Measurements from ENCODE around the gene RHOF. TPM values are rescaled to one million over a fixed set of nuclear protein-coding genes. Genes with fewer than 3 reads are reported as not detected.
A peak's percentile ranks its signal among the peaks of the same experiment; 100 is the strongest.

RHOF gene
- total and polyA plus RNA-seq, 5 donors from 2014 or later: 80.4 to 149 (median 96.4) TPM

- Mint-ChIP-seq H3K4me3 (no peak overlapping the region), H3K4me1 (peaks cover 0 to 36% (median 12%) of the 10 kb centered on the region in 4 donors), H3K36me3 (peaks cover 10% of the 10 kb centered on the region), H3K27ac (peak overlapping the region in 2 of 3 donors; percentile 71 to 82), H3K9me3 (no peaks in the 10 kb centered on the region), H3K27me3 (no peaks in the 10 kb centered on the region)
- H3K9me3 ChIP-seq (ENCODE audit: control insufficient read depth in 2 of 2, low read length in 2 of 2): no peaks in the 10 kb centered on the region
- ATAC-seq (ENCODE audit: low read depth in 2 of 2): peak; percentile 73 to 79
- peaks cover 31% of the 10 kb centered on the region for H3K36me3 ChIP-seq (ENCODE audit: control insufficient read depth, insufficient read depth, low read length)
- DNase-seq: peak; percentile 80 to 86 (median 85)
- H3K4me3 ChIP-seq (ENCODE audit: low read depth, low read length): no peak overlapping the region
- H3K27ac ChIP-seq (ENCODE audit: insufficient read depth, low read length, poor library complexity, severe bottlenecking): peak overlapping the region; percentile 66
- no peaks in the 10 kb centered on the region for H3K27me3 ChIP-seq (ENCODE audit: control insufficient read depth, insufficient read depth, low read length)
- peaks cover 28% of the 10 kb centered on the region for H3K4me1 ChIP-seq (ENCODE audit: control insufficient read depth, insufficient read depth, low read length, poor library complexity, severe bottlenecking)
Observed at GRCh38 chr12:121776190-121777098, 17.0 kb downstream of the RHOF start.

GRCh38 chr12:121775501-121775900, 18.0 kb downstream of the RHOF start:
- peak overlapping the region in 1 of 3 donors; percentile 48 for H3K27ac Mint-ChIP-seq
- H3K4me1 Mint-ChIP-seq: peaks cover 0 to 30% (median 11%) of the 10 kb centered on the region in 4 donors
- no peaks in the 10 kb centered on the region for H3K9me3 Mint-ChIP-seq
- Histone ChIP-seq H3K9me3 (ENCODE audit: control insufficient read depth in 2 of 2, low read length in 2 of 2) (no peaks in the 10 kb centered on the region), H3K4me3 (ENCODE audit: low read depth, low read length) (no peak overlapping the region), H3K36me3 (ENCODE audit: control insufficient read depth, insufficient read depth, low read length) (peaks cover 21% of the 10 kb centered on the region), H3K27ac (ENCODE audit: insufficient read depth, low read length, poor library complexity, severe bottlenecking) (no peak overlapping the region), H3K27me3 (ENCODE audit: control insufficient read depth, insufficient read depth, low read length) (no peaks in the 10 kb centered on the region), H3K4me1 (ENCODE audit: control insufficient read depth, insufficient read depth, low read length, poor library complexity, severe bottlenecking) (peaks cover 20% of the 10 kb centered on the region)
- no peak for ATAC-seq (ENCODE audit: low read depth in 2 of 2)
- peaks cover 10% of the 10 kb centered on the region for H3K36me3 Mint-ChIP-seq
- H3K27me3 Mint-ChIP-seq: no peaks in the 10 kb centered on the region
- H3K4me3 Mint-ChIP-seq: no peak overlapping the region
- no peak for DNase-seq

- Histone ChIP-seq H3K27ac (ENCODE audit: insufficient read depth, low read length, poor library complexity, severe bottlenecking) (no peak overlapping the region), H3K4me1 (ENCODE audit: control insufficient read depth, insufficient read depth, low read length, poor library complexity, severe bottlenecking) (peaks cover 20% of the 10 kb centered on the region), H3K9me3 (ENCODE audit: control insufficient read depth in 2 of 2, low read length in 2 of 2) (no peaks in the 10 kb centered on the region), H3K36me3 (ENCODE audit: control insufficient read depth, insufficient read depth, low read length) (peaks cover 18% of the 10 kb centered on the region), H3K4me3 (ENCODE audit: low read depth, low read length) (no peak overlapping the region), H3K27me3 (ENCODE audit: control insufficient read depth, insufficient read depth, low read length) (no peaks in the 10 kb centered on the region)
- no peak overlapping the region for H3K27ac Mint-ChIP-seq
- peaks cover 7% of the 10 kb centered on the region for H3K36me3 Mint-ChIP-seq
- H3K9me3 Mint-ChIP-seq: no peaks in the 10 kb centered on the region
- H3K4me1 Mint-ChIP-seq: peaks cover 0 to 27% (median 11%) of the 10 kb centered on the region in 4 donors
- H3K4me3 Mint-ChIP-seq: no peak overlapping the region
- DNase-seq (no peak), ATAC-seq (ENCODE audit: low read depth in 2 of 2) (no peak)
- no peaks in the 10 kb centered on the region for H3K27me3 Mint-ChIP-seq
Observed at GRCh38 chr12:121774968-121775474, 18.5 kb downstream of the RHOF start.

GRCh38 chr12:121773011-121773777, 20.3 kb downstream of the RHOF start:
- ATAC-seq (ENCODE audit: low read depth in 2 of 2): peak; percentile 83 to 89
- H3K9me3 Mint-ChIP-seq: no peaks in the 10 kb centered on the region
- Histone ChIP-seq H3K36me3 (ENCODE audit: control insufficient read depth, insufficient read depth, low read length) (no peaks in the 10 kb centered on the region), H3K9me3 (ENCODE audit: control insufficient read depth in 2 of 2, low read length in 2 of 2) (no peaks in the 10 kb centered on the region), H3K27me3 (ENCODE audit: control insufficient read depth, insufficient read depth, low read length) (no peaks in the 10 kb centered on the region), H3K4me1 (ENCODE audit: control insufficient read depth, insufficient read depth, low read length, poor library complexity, severe bottlenecking) (peaks cover 20% of the 10 kb centered on the region), H3K27ac (ENCODE audit: insufficient read depth, low read length, poor library complexity, severe bottlenecking) (peak overlapping the region; percentile 5), H3K4me3 (ENCODE audit: low read depth, low read length) (no peak overlapping the region)
- peak overlapping the region; percentile 43 to 65 (median 46) for H3K27ac Mint-ChIP-seq
- DNase-seq: peak; percentile 70 to 87 (median 81)
- peak overlapping the region in 1 of 4 donors; percentile 3 for H3K4me3 Mint-ChIP-seq
- no peaks in the 10 kb centered on the region for H3K36me3 Mint-ChIP-seq
- H3K4me1 Mint-ChIP-seq: peaks cover 0 to 19% (median 11%) of the 10 kb centered on the region in 4 donors
- no peaks in the 10 kb centered on the region for H3K27me3 Mint-ChIP-seq

- ATAC-seq (ENCODE audit: low read depth in 2 of 2): no peak
- no peaks in the 10 kb centered on the region for H3K36me3 ChIP-seq (ENCODE audit: control insufficient read depth, insufficient read depth, low read length)
- DNase-seq: no peak
- H3K9me3 ChIP-seq (ENCODE audit: control insufficient read depth in 2 of 2, low read length in 2 of 2): no peaks in the 10 kb centered on the region
- no peak overlapping the region for H3K27ac ChIP-seq (ENCODE audit: insufficient read depth, low read length, poor library complexity, severe bottlenecking)
- peaks cover 12% of the 10 kb centered on the region for H3K4me1 ChIP-seq (ENCODE audit: control insufficient read depth, insufficient read depth, low read length, poor library complexity, severe bottlenecking)
- no peak overlapping the region for H3K4me3 ChIP-seq (ENCODE audit: low read depth, low read length)
- no peaks in the 10 kb centered on the region for H3K27me3 ChIP-seq (ENCODE audit: control insufficient read depth, insufficient read depth, low read length)
- no peaks in the 10 kb centered on the region for H3K27me3 Mint-ChIP-seq
- no peaks in the 10 kb centered on the region for H3K36me3 Mint-ChIP-seq
- H3K4me3 Mint-ChIP-seq: peak overlapping the region in 1 of 4 donors; percentile 84
- H3K9me3 Mint-ChIP-seq: no peaks in the 10 kb centered on the region
- peaks cover 0 to 10% (median 8%) of the 10 kb centered on the region in 4 donors for H3K4me1 Mint-ChIP-seq
- no peak overlapping the region for H3K27ac Mint-ChIP-seq
Observed at GRCh38 chr12:121770813-121771625, 22.5 kb downstream of the RHOF start.

- Mint-ChIP-seq H3K36me3 (no peaks in the 10 kb centered on the region), H3K4me3 (no peak overlapping the region), H3K27ac (no peak overlapping the region), H3K27me3 (no peaks in the 10 kb centered on the region), H3K4me1 (peaks cover 0 to 10% (median 7%) of the 10 kb centered on the region in 4 donors), H3K9me3 (no peaks in the 10 kb centered on the region)
- peaks cover 9% of the 10 kb centered on the region for H3K4me1 ChIP-seq (ENCODE audit: control insufficient read depth, insufficient read depth, low read length, poor library complexity, severe bottlenecking)
- no peak overlapping the region for H3K4me3 ChIP-seq (ENCODE audit: low read depth, low read length)
- no peaks in the 10 kb centered on the region for H3K36me3 ChIP-seq (ENCODE audit: control insufficient read depth, insufficient read depth, low read length)
- no peak for DNase-seq
- H3K27me3 ChIP-seq (ENCODE audit: control insufficient read depth, insufficient read depth, low read length): no peaks in the 10 kb centered on the region
- H3K9me3 ChIP-seq (ENCODE audit: control insufficient read depth in 2 of 2, low read length in 2 of 2): no peaks in the 10 kb centered on the region
- H3K27ac ChIP-seq (ENCODE audit: insufficient read depth, low read length, poor library complexity, severe bottlenecking): no peak overlapping the region
- no peak for ATAC-seq (ENCODE audit: low read depth in 2 of 2)
Observed at GRCh38 chr12:121770388-121770787, 23.1 kb downstream of the RHOF start.

GRCh38 chr12:121769831-121770301, 23.6 kb downstream of the RHOF start:
- Mint-ChIP-seq H3K36me3 (no peaks in the 10 kb centered on the region), H3K27ac (peak overlapping the region in 1 of 3 donors; percentile 90), H3K9me3 (no peaks in the 10 kb centered on the region), H3K4me1 (peaks cover 0 to 10% (median 7%) of the 10 kb centered on the region in 4 donors), H3K4me3 (no peak overlapping the region), H3K27me3 (no peaks in the 10 kb centered on the region)
- no peaks in the 10 kb centered on the region for H3K27me3 ChIP-seq (ENCODE audit: control insufficient read depth, insufficient read depth, low read length)
- no peak overlapping the region for H3K27ac ChIP-seq (ENCODE audit: insufficient read depth, low read length, poor library complexity, severe bottlenecking)
- DNase-seq: no peak
- H3K4me3 ChIP-seq (ENCODE audit: low read depth, low read length): no peak overlapping the region
- no peak for ATAC-seq (ENCODE audit: low read depth in 2 of 2)
- H3K4me1 ChIP-seq (ENCODE audit: control insufficient read depth, insufficient read depth, low read length, poor library complexity, severe bottlenecking): peaks cover 9% of the 10 kb centered on the region
- H3K9me3 ChIP-seq (ENCODE audit: control insufficient read depth in 2 of 2, low read length in 2 of 2): no peaks in the 10 kb centered on the region
- H3K36me3 ChIP-seq (ENCODE audit: control insufficient read depth, insufficient read depth, low read length): no peaks in the 10 kb centered on the region
